Activated CD8-positive, alpha-beta memory T cell treated with anti-CD3 and anti-CD28 coated beads for 4 hours (primary cell): ENCODE data around the gene LYPD5.

Experiments used
- DNase-seq, 2 donors: peaks; one replicate each; pipeline ENCODE4 v3.0.0-alpha.2; 2020; ENCODE audit warnings: low read depth in 2 of 2

Gene LYPD5

GRCh38 chr19:43752287-43752875 lies 49.9 kb downstream of the LYPD5 start:
- DNase-seq, result no peak

GRCh38 chr19:43751466-43752220 lies 50.6 kb downstream of the LYPD5 start:
- DNase-seq, result no peak

DNA sequence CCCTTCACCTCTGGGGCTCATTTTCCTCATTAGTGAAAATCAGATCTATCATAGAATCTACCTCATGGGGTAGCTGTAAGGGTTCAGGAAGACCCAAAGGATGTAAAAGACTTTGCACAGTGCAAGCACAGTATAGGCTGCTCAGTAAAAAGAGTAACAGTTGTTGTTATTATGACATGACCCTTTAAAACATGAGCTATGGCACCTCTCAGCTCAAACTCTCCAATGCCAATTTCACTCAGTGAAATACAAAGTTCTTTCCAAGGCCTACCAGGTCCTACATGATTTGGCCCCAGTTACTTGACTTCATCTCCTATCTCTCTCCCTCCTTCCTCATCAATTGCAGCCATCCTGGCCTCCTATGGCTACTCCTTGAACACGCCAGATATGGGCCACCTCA lies 52.3 kb downstream of the LYPD5 start:
- DNase-seq, result no peak

- no peak for DNase-seq
These were observed 53.1 kb downstream of the LYPD5 start for GRCh38 chr19:43749152-43749551.

GRCh38 chr19:43748685-43749084 lies 53.6 kb downstream of the LYPD5 start:
- DNase-seq, result no peak

- DNase-seq, result no peak
These were observed 54.0 kb downstream of the LYPD5 start for GRCh38 chr19:43748205-43748594.

GRCh38 chr19:43747557-43748204 lies 54.6 kb downstream of the LYPD5 start:
- no peak for DNase-seq
